Measurements from ENCODE around the gene ADA.

Gene ADA

DNA sequence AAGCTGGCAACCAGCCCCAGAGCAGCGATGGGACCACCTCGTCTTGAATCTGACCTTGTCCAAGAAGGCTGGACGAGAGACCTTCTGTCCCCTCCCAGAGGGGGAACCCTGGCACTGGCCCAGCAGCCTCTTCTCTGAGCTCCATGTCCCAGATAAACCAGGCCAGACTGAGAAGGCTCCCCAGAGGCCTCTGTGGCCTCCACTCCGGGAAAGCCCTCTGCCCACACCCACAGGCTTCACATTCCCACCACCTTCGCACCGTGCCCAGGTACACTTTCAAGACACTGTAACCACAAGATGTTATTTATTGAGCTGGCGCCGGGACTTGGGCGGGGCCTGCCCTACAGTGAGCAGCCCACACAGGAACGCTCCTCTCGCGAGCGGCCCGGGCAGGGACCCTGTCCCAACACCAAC lies 33.2 kb downstream of the ADA start:
- H3K27ac ChIP-seq (ENCODE audit: insufficient read depth, low read depth, low read length, poor library complexity, severe bottlenecking) = no peak overlapping the region
- no peak overlapping the region for H3K4me3 ChIP-seq (ENCODE audit: insufficient read depth, low read depth, low read length)
- H3K27me3 ChIP-seq (ENCODE audit: control insufficient read depth, insufficient read depth, low read length, poor library complexity, severe bottlenecking) = no peaks in the 10 kb centered on the region
- no peaks in the 10 kb centered on the region for H3K9me3 ChIP-seq (ENCODE audit: control insufficient read depth, low read length)
- H3K36me3 ChIP-seq (ENCODE audit: control insufficient read depth, insufficient read depth, low read length) = peaks cover 12% of the 10 kb centered on the region
- 93% methylated on average over 14 of the region's 14 CpGs for WGBS, 2 experiments
- H3K4me1 ChIP-seq (ENCODE audit: control insufficient read depth, insufficient read depth, low read length) = peaks cover 5% of the 10 kb centered on the region

- WGBS, 2 experiments = 66 to 74% methylated on average over 14 of the region's 14 CpGs
- Histone ChIP-seq H3K4me3 (ENCODE audit: insufficient read depth, low read depth, low read length) (no peak overlapping the region), H3K4me1 (ENCODE audit: control insufficient read depth, insufficient read depth, low read length) (peaks cover 5% of the 10 kb centered on the region), H3K27me3 (ENCODE audit: control insufficient read depth, insufficient read depth, low read length, poor library complexity, severe bottlenecking) (no peaks in the 10 kb centered on the region), H3K9me3 (ENCODE audit: control insufficient read depth, low read length) (no peaks in the 10 kb centered on the region), H3K36me3 (ENCODE audit: control insufficient read depth, insufficient read depth, low read length) (peaks cover 6% of the 10 kb centered on the region), H3K27ac (ENCODE audit: insufficient read depth, low read depth, low read length, poor library complexity, severe bottlenecking) (no peak overlapping the region)
These were observed 34.9 kb downstream of the ADA start for GRCh38 chr20:44616604-44616964.

DNA sequence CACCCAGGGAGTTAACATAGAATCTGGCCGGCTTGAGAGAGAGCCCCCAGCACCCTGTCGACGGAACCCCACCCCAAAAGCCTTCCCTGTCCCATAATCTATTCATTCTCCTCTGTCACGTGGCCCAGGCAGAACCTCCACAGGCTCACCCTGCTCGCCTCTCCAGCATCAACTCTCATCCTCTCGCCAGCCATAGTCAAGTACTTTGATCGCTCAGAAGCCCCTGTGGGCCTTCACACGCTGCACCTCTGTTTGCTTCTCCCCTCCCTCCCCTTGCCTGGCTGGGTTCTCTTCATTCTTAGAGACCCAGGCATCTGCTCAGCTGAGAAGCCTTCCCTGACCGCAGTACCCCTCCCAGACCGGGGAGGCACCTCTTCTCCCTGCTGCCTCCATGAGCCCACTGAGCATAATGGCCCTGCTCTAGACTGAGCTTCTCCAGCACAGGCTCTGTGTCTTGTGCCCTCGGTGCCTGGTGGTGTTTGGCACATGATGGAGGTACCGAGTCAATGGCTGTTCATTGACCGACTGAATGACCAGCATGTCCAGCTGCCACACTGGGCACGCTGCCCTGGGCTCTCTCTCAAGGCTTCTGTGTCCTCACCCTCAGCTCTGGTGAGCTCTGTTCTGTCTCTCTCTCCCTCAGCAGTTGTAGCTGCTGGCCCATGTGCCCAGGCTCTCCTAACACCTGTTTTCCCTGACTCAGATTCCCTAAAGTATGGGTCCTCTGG lies 35.5 kb downstream of the ADA start:
- 90 to 91% methylated on average over 14 of the region's 14 CpGs for WGBS, 2 experiments
- Histone ChIP-seq H3K9me3 (ENCODE audit: control insufficient read depth, low read length) (no peaks in the 10 kb centered on the region), H3K27ac (ENCODE audit: insufficient read depth, low read depth, low read length, poor library complexity, severe bottlenecking) (peak overlapping the region; percentile 33), H3K27me3 (ENCODE audit: control insufficient read depth, insufficient read depth, low read length, poor library complexity, severe bottlenecking) (no peaks in the 10 kb centered on the region), H3K36me3 (ENCODE audit: control insufficient read depth, insufficient read depth, low read length) (peaks cover 6% of the 10 kb centered on the region), H3K4me3 (ENCODE audit: insufficient read depth, low read depth, low read length) (no peak overlapping the region), H3K4me1 (ENCODE audit: control insufficient read depth, insufficient read depth, low read length) (peaks cover 5% of the 10 kb centered on the region)

DNA sequence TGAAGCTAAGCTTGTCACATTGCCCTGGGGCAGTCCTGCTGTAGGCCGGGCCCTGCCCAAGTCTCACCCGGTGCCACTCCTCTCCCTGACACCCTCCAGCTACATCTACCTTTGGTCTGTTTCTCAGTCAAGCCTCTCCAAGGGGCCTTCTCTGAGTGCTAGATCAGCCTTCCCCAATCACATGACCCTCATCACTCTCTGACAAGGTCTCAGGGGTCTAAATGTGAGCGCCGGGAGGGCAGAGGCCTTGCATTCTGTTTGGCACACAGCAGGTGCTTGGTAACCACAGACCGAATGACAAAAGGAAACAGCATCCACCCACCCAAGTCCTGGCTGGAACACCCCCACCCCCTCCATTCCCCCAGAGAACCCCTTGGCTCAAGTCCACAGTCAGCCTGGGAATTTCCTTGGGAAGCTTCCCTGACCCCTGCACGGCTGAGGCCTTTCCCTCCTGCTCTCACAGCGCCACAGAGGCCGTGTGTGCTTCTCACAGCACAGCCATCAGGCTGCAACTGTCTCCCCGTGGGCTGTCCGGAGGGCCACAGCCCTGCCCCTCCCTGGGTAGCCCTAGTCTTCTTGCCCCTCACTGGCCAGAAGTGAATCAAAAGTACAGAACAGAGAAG lies 36.2 kb downstream of the ADA start:
- Histone ChIP-seq H3K9me3 (ENCODE audit: control insufficient read depth, low read length) (no peaks in the 10 kb centered on the region), H3K27me3 (ENCODE audit: control insufficient read depth, insufficient read depth, low read length, poor library complexity, severe bottlenecking) (no peaks in the 10 kb centered on the region), H3K27ac (ENCODE audit: insufficient read depth, low read depth, low read length, poor library complexity, severe bottlenecking) (peak overlapping the region; percentile 33), H3K4me3 (ENCODE audit: insufficient read depth, low read depth, low read length) (no peak overlapping the region), H3K4me1 (ENCODE audit: control insufficient read depth, insufficient read depth, low read length) (peaks cover 5% of the 10 kb centered on the region), H3K36me3 (ENCODE audit: control insufficient read depth, insufficient read depth, low read length) (peaks cover 5% of the 10 kb centered on the region)
- 50 to 61% methylated on average over 10 of the region's 10 CpGs for WGBS, 2 experiments

DNA sequence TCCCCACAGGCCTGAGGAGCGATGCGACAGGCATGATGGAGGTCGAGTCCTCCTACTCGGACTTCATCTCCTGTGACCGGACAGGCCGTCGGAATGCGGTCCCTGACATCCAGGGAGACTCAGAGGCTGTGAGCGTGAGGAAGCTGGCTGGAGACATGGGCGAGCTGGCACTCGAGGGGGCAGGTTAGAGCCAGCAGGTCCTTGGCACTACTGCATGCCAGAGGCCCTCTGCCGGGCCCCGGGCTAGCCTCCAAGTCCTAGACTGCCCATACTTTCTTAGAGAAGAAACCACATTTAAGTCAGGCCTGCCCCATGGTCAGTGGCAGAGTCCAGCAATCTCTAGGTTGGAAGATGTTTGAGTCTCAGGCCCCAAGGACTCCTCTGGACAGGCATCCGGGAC lies 37.0 kb downstream of the ADA start:
- no peaks in the 10 kb centered on the region for H3K27me3 ChIP-seq (ENCODE audit: control insufficient read depth, insufficient read depth, low read length, poor library complexity, severe bottlenecking)
- no peak overlapping the region for H3K27ac ChIP-seq (ENCODE audit: insufficient read depth, low read depth, low read length, poor library complexity, severe bottlenecking)
- WGBS, 2 experiments = 93 to 95% methylated on average over 14 of the region's 14 CpGs
- no peak overlapping the region for H3K4me3 ChIP-seq (ENCODE audit: insufficient read depth, low read depth, low read length)
- peaks cover 5% of the 10 kb centered on the region for H3K4me1 ChIP-seq (ENCODE audit: control insufficient read depth, insufficient read depth, low read length)
- peaks cover 2% of the 10 kb centered on the region for H3K36me3 ChIP-seq (ENCODE audit: control insufficient read depth, insufficient read depth, low read length)
- no peaks in the 10 kb centered on the region for H3K9me3 ChIP-seq (ENCODE audit: control insufficient read depth, low read length)

GRCh38 chr20:44613575-44613974 lies 37.9 kb downstream of the ADA start:
- Histone ChIP-seq H3K4me1 (ENCODE audit: control insufficient read depth, insufficient read depth, low read length) (peaks cover 5% of the 10 kb centered on the region), H3K9me3 (ENCODE audit: control insufficient read depth, low read length) (no peaks in the 10 kb centered on the region), H3K36me3 (ENCODE audit: control insufficient read depth, insufficient read depth, low read length) (peaks cover 2% of the 10 kb centered on the region), H3K27me3 (ENCODE audit: control insufficient read depth, insufficient read depth, low read length, poor library complexity, severe bottlenecking) (no peaks in the 10 kb centered on the region), H3K27ac (ENCODE audit: insufficient read depth, low read depth, low read length, poor library complexity, severe bottlenecking) (no peak overlapping the region), H3K4me3 (ENCODE audit: insufficient read depth, low read depth, low read length) (no peak overlapping the region)
- 95 to 96% methylated on average over 5 of the region's 5 CpGs for WGBS, 2 experiments

DNA sequence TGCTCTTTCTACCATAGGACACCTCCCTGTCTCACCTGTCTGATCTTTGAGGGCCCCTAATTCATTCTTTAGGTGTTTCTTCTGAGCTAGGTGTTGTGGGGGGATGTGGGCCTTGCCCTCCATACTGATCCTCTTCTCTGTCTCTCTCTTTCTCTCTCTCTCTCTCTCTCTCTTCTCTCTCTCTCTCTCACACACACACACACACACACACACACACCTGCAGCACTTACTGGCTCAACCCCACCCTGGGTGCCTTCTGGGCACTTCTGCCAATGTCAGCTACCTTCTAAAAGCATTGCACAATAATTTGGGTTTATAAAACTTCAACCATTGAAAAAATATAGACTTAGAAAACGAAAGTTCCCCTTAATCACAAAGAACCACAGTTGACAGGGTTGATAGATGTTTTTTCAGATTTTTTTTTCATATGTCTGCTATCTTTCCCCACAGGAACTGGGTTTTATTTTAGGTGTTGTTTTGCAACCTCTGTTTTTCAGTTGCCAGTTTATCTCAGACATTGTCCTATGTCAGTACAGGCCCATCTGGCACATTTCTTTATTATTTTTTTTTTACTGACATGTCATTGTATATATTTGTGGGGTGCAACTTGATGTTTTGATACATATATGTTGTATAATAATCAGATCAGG lies 41.1 kb downstream of the ADA start:
- Histone ChIP-seq H3K9me3 (ENCODE audit: control insufficient read depth, low read length) (no peaks in the 10 kb centered on the region), H3K27me3 (ENCODE audit: control insufficient read depth, insufficient read depth, low read length, poor library complexity, severe bottlenecking) (no peaks in the 10 kb centered on the region), H3K4me3 (ENCODE audit: insufficient read depth, low read depth, low read length) (no peak overlapping the region), H3K36me3 (ENCODE audit: control insufficient read depth, insufficient read depth, low read length) (no peaks in the 10 kb centered on the region), H3K27ac (ENCODE audit: insufficient read depth, low read depth, low read length, poor library complexity, severe bottlenecking) (no peak overlapping the region), H3K4me1 (ENCODE audit: control insufficient read depth, insufficient read depth, low read length) (no peaks in the 10 kb centered on the region)
- WGBS, 2 experiments = 20 to 44% methylated on average over 1 of the region's 1 CpG

DNA sequence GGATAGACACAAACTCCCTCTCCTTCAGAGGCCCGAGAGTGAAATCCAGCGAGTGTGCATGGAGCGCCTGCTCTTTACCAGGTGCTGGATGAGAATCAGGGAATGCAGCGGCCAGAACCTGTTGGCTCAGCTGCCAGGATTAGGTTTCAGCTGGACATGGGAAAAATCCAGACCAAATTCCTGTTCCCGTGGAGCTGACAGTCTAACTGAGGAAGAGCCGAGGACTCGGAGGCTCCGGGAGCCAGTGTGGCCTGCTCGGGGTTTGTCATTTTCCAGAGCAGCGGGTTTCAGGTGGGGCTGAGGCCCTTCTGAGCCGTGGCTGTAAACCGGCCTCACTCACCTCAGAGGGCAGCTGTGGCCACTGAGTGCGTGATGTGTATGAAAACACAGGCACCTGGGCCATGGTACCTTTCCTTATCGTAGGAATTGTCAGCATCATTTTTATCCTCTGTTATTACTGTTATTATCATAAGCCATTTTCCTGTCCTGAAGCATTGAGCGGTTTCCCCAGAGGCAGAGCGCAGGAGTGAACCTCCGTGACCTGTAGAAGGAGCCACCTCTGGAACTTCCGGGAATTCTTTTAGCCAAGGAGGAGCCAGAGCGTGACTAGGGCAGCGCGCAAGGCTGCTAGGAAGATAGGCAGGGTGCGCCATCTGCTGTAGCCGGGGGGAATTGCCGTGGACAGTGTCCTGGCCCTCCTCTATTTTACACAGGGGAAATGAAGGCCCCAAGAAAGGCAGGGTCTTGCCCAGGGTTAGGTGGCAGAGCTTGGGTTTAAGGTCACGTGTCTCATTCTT lies 41.8 kb downstream of the ADA start:
- Histone ChIP-seq H3K4me3 (ENCODE audit: insufficient read depth, low read depth, low read length) (no peak overlapping the region), H3K9me3 (ENCODE audit: control insufficient read depth, low read length) (no peaks in the 10 kb centered on the region), H3K27ac (ENCODE audit: insufficient read depth, low read depth, low read length, poor library complexity, severe bottlenecking) (peak overlapping the region; percentile 27), H3K36me3 (ENCODE audit: control insufficient read depth, insufficient read depth, low read length) (no peaks in the 10 kb centered on the region), H3K27me3 (ENCODE audit: control insufficient read depth, insufficient read depth, low read length, poor library complexity, severe bottlenecking) (no peaks in the 10 kb centered on the region), H3K4me1 (ENCODE audit: control insufficient read depth, insufficient read depth, low read length) (no peaks in the 10 kb centered on the region)
- 47 to 49% methylated on average over 25 of the region's 25 CpGs for WGBS, 2 experiments

DNA sequence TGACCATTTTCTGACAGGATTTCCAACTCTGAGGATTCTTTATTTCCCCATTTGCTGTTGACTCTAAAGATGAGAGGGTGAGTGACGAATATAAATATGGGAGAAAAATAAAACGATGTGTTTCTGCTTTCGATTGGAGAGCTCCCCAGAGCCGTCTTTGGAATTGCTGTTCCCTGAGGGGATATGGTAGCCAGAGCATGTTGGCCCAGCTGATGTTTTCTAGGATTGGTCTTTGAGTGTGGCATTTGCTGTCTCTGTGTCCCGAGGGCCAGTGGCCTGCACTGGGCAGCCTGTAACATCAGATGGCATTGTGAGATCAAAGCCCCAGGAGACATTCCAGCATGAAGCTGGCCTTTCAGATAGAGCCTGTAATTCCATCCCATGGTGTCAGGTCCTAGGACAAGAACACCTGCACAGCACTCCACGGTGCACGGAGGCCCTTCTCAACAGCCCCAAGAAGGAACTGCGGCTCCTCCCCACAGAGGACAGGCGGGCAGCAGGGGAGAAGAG lies 42.4 kb downstream of the ADA start:
- H3K4me3 ChIP-seq (ENCODE audit: insufficient read depth, low read depth, low read length) = no peak overlapping the region
- no peaks in the 10 kb centered on the region for H3K27me3 ChIP-seq (ENCODE audit: control insufficient read depth, insufficient read depth, low read length, poor library complexity, severe bottlenecking)
- no peak overlapping the region for H3K27ac ChIP-seq (ENCODE audit: insufficient read depth, low read depth, low read length, poor library complexity, severe bottlenecking)
- H3K4me1 ChIP-seq (ENCODE audit: control insufficient read depth, insufficient read depth, low read length) = no peaks in the 10 kb centered on the region
- 92 to 94% methylated on average over 9 of the region's 9 CpGs for WGBS, 2 experiments
- no peaks in the 10 kb centered on the region for H3K9me3 ChIP-seq (ENCODE audit: control insufficient read depth, low read length)
- no peaks in the 10 kb centered on the region for H3K36me3 ChIP-seq (ENCODE audit: control insufficient read depth, insufficient read depth, low read length)
